Colonic mucosa (tissue), 4 donors: Measurements from ENCODE around the gene ATP8B3. TPM values are rescaled to one million over a fixed set of nuclear protein-coding genes. Genes with fewer than 3 reads are reported as not detected.

ENCODE experiments used
- DNase-seq: peaks from one replicate; pipeline ENCODE4 v3.0.0-alpha.2; 2020
- H3K27ac ChIP-seq: fragments of 200-600 bp; one replicate; pipeline ENCODE4 v1.8.0; 2021
- H3K27me3 ChIP-seq: fragments of 200-600 bp; one replicate; pipeline ENCODE4 v1.8.0; 2021
- H3K36me3 ChIP-seq: fragments of 200-600 bp; one replicate; pipeline ENCODE4 v1.8.0; 2021
- H3K4me1 ChIP-seq: fragments of 200-600 bp; one replicate; pipeline ENCODE4 v1.8.0; 2021; ENCODE audit warnings: mild to moderate bottlenecking
- H3K4me3 ChIP-seq: fragments of 200-600 bp; one replicate; pipeline ENCODE4 v1.8.0; 2021
- H3K9ac ChIP-seq, 2 donors: one replicate each; pipeline ENCODE4 v1.7.0; 2013; ENCODE audit warnings: control low read depth in 2 of 2, low read depth in 2 of 2, low read length in 2 of 2
- H3K9me3 ChIP-seq: fragments of 200-600 bp; one replicate; pipeline ENCODE4 v1.8.0; 2021
- CTCF ChIP-seq: fragments of 200-600 bp; IDR thresholded peaks from one replicate; pipeline ENCODE4 v1.8.0; 2022; ENCODE audit warnings: antibody characterized with exemption, mild to moderate bottlenecking
- intact Hi-C: fragments of 100-400 bp; cut with DNase I; formaldehyde crosslinking; loops from one replicate; pipeline ENCODE4 v1.14.1; 2022
- total RNA-seq, 2 donors: library from RNA; stranded (reverse); fragmentation: NEBNext Ultra II Directional in 1 of 2; extraction: Animal tissue kit (Norgen Biotek cat#: 25700) in 1 of 2; gene quantifications; one replicate each; pipeline ENCODE4 v1.2.1, GENCODE V29; 2021
- donor health status: healthy.
- donor health status: DM: no; HTN: no; CAD: no.
- donor health status: DM: no; HTN: no; CAD: no.

Gene ATP8B3
- total RNA-seq, 2 donors from 2014 or later, result 0.15 to 0.42 TPM

- peaks cover 43% of the 10 kb centered on the region for H3K27me3 ChIP-seq
- H3K36me3 ChIP-seq, result no peaks in the 10 kb centered on the region
- no peaks in the 10 kb centered on the region for H3K9me3 ChIP-seq
- no peaks in the 10 kb centered on the region for H3K4me1 ChIP-seq
- H3K4me3 ChIP-seq, result no peak overlapping the region
- no peak overlapping the region for H3K27ac ChIP-seq
- intact Hi-C loops, result no loop called here
- no peak for DNase-seq
- no peak for TF ChIP-seq CTCF
- no peak overlapping the region for H3K9ac ChIP-seq
Observed at GRCh38 chr19:1773184-1773583, 38.9 kb downstream of the ATP8B3 start.

- intact Hi-C loops, result no loop called here
- no peak overlapping the region for H3K4me3 ChIP-seq
- H3K4me1 ChIP-seq, result no peaks in the 10 kb centered on the region
- peaks cover 48% of the 10 kb centered on the region for H3K27me3 ChIP-seq
- no peak overlapping the region for H3K9ac ChIP-seq
- H3K9me3 ChIP-seq, result no peaks in the 10 kb centered on the region
- DNase-seq, result no peak
- H3K36me3 ChIP-seq, result no peaks in the 10 kb centered on the region
- no peak overlapping the region for H3K27ac ChIP-seq
- no peak for TF ChIP-seq CTCF
Observed at GRCh38 chr19:1770866-1771576, 41.1 kb downstream of the ATP8B3 start.

GRCh38 chr19:1769645-1769985 is 42.5 kb downstream of the ATP8B3 start:
- intact Hi-C loops, result loop anchor here (5.0 kb wide), 1 partner anchor 97 kb away; no protein-coding TSS in a partner anchor
- DNase-seq, result no peak
- Histone ChIP-seq H3K4me1 (no peaks in the 10 kb centered on the region), H3K27me3 (peaks cover 47% of the 10 kb centered on the region), H3K36me3 (no peaks in the 10 kb centered on the region), H3K27ac (no peak overlapping the region), H3K4me3 (no peak overlapping the region), H3K9ac (no peak overlapping the region), H3K9me3 (no peaks in the 10 kb centered on the region)
- no peak for TF ChIP-seq CTCF

- no peaks in the 10 kb centered on the region for H3K9me3 ChIP-seq
- TF ChIP-seq CTCF, result no peak
- no peak for DNase-seq
- peaks cover 46% of the 10 kb centered on the region for H3K27me3 ChIP-seq
- no peaks in the 10 kb centered on the region for H3K36me3 ChIP-seq
- H3K9ac ChIP-seq, result no peak overlapping the region
- H3K27ac ChIP-seq, result no peak overlapping the region
- intact Hi-C loops, result loop anchor here (5.0 kb wide), 1 partner anchor 97 kb away; no protein-coding TSS in a partner anchor
- no peaks in the 10 kb centered on the region for H3K4me1 ChIP-seq
- no peak overlapping the region for H3K4me3 ChIP-seq
Observed at GRCh38 chr19:1768918-1769644, 43.0 kb downstream of the ATP8B3 start.

- intact Hi-C loops, result loop anchor here (5.0 kb wide), 1 partner anchor 96 kb away; no protein-coding TSS in a partner anchor
- no peaks in the 10 kb centered on the region for H3K36me3 ChIP-seq
- H3K4me3 ChIP-seq, result no peak overlapping the region
- H3K27me3 ChIP-seq, result peaks cover 47% of the 10 kb centered on the region
- no peak overlapping the region for H3K27ac ChIP-seq
- no peaks in the 10 kb centered on the region for H3K4me1 ChIP-seq
- no peak for DNase-seq
- no peak for TF ChIP-seq CTCF
- H3K9me3 ChIP-seq, result no peaks in the 10 kb centered on the region
- H3K9ac ChIP-seq, result no peak overlapping the region
Observed at GRCh38 chr19:1768248-1768647, 43.8 kb downstream of the ATP8B3 start.
